T-helper 17 cell (primary cell): ENCODE measurements around the gene CEP295NL. TPM values are rescaled to one million over a fixed set of nuclear protein-coding genes. Genes with fewer than 3 reads are reported as not detected.
"Not testable (repeated sequence)": the region's sequence is repeated elsewhere in the genome, so short reads cannot be mapped to it uniquely, and the experiment has no call there.

Source experiments
- ATAC-seq: fragments of 150-1000 bp; cut with Tn5 transposase; 2 replicates; pipeline ENCODE4 v1.10.0; 2021; ENCODE audit warnings: mild to moderate bottlenecking, moderate library complexity
- DNase-seq, 3 donors: peaks; one replicate each; pipeline versions ENCODE4 v3.0.0 to v3.0.0-alpha.2; 2020 to 2021
- H3K9me3 ChIP-seq: one replicate; pipeline ENCODE4 v1.7.0; 2013; ENCODE audit warnings: low read length, mild to moderate bottlenecking; ENCODE audit not compliant: control insufficient read depth, poor library complexity, severe bottlenecking
- H3K27ac Mint-ChIP-seq: one replicate; pipeline ENCODE4 v1.8.0; 2022; ENCODE audit warnings: mild to moderate bottlenecking, moderate library complexity, mixed read lengths
- H3K27me3 Mint-ChIP-seq: one replicate; pipeline ENCODE4 v1.8.0; 2022; ENCODE audit warnings: mixed read lengths
- H3K36me3 Mint-ChIP-seq: one replicate; pipeline ENCODE4 v1.8.0; 2022; ENCODE audit warnings: low read depth, mixed read lengths
- H3K4me1 Mint-ChIP-seq: one replicate; pipeline ENCODE4 v1.8.0; 2022; ENCODE audit warnings: mild to moderate bottlenecking, mixed read lengths
- H3K4me3 Mint-ChIP-seq: one replicate; pipeline ENCODE4 v1.8.0; 2022; ENCODE audit warnings: mild to moderate bottlenecking, moderate library complexity, mixed read lengths
- total RNA-seq, 4 donors: library from RNA in 2 of 4; stranded (reverse) in 2 of 4; gene quantifications; one replicate each; pipeline ENCODE4 v1.2.3 and lab custom pipeline; 2022 to 2026

Gene CEP295NL
- total RNA-seq, 2 donors from 2014 or later, result 2.0 to 2.9 TPM

GRCh38 chr17:78910497-78911284 lies 7.7 kb upstream of the CEP295NL start:
- Mint-ChIP-seq H3K4me3 (no peak overlapping the region), H3K4me1 (peaks cover 2% of the 10 kb centered on the region), H3K27me3 (peaks cover 6% of the 10 kb centered on the region), H3K36me3 (peaks cover 4% of the 10 kb centered on the region), H3K27ac (no peak overlapping the region)
- ATAC-seq (no peak), DNase-seq (no peak)
- no peaks in the 10 kb centered on the region for H3K9me3 ChIP-seq

GRCh38 chr17:78908426-78908825 lies 5.4 kb upstream of the CEP295NL start:
- no peaks in the 10 kb centered on the region for H3K9me3 ChIP-seq
- H3K36me3 Mint-ChIP-seq, result peaks cover 4% of the 10 kb centered on the region
- peaks cover 7% of the 10 kb centered on the region for H3K4me1 Mint-ChIP-seq
- DNase-seq (no peak), ATAC-seq (no peak)
- H3K27ac Mint-ChIP-seq, result no peak overlapping the region
- no peak overlapping the region for H3K4me3 Mint-ChIP-seq
- peaks cover 9% of the 10 kb centered on the region for H3K27me3 Mint-ChIP-seq

GRCh38 chr17:78905541-78905940 lies 2.5 kb upstream of the CEP295NL start:
- H3K27me3 Mint-ChIP-seq, result peaks cover 19% of the 10 kb centered on the region

GRCh38 chr17:78905116-78905515 lies 2.1 kb upstream of the CEP295NL start:
- H3K36me3 Mint-ChIP-seq, result no peaks in the 10 kb centered on the region
- H3K27ac Mint-ChIP-seq, result no peak overlapping the region
- DNase-seq, result no peak

More at GRCh38 chr17:78905541-78905940, 2.5 kb upstream of the CEP295NL start:
- ATAC-seq (no peak), DNase-seq (no peak)
- Mint-ChIP-seq H3K36me3 (peaks cover 2% of the 10 kb centered on the region), H3K4me1 (peaks cover 8% of the 10 kb centered on the region), H3K27ac (no peak overlapping the region), H3K4me3 (no peak overlapping the region)
- H3K9me3 ChIP-seq, result no peaks in the 10 kb centered on the region

GRCh38 chr17:78904371-78904770 lies 1.4 kb upstream of the CEP295NL start:
- ATAC-seq (no peak), DNase-seq (no peak)
- peaks cover 7% of the 10 kb centered on the region for H3K4me1 Mint-ChIP-seq
- no peaks in the 10 kb centered on the region for H3K36me3 Mint-ChIP-seq
- peaks cover 19% of the 10 kb centered on the region for H3K27me3 Mint-ChIP-seq
- H3K9me3 ChIP-seq, result no peaks in the 10 kb centered on the region
- H3K4me3 Mint-ChIP-seq, result no peak overlapping the region
- H3K27ac Mint-ChIP-seq, result no peak overlapping the region

More at GRCh38 chr17:78905116-78905515, 2.1 kb upstream of the CEP295NL start:
- H3K27me3 Mint-ChIP-seq, result peaks cover 19% of the 10 kb centered on the region
- ATAC-seq, result no peak
- H3K4me3 Mint-ChIP-seq, result no peak overlapping the region
- H3K4me1 Mint-ChIP-seq, result peaks cover 7% of the 10 kb centered on the region
- no peaks in the 10 kb centered on the region for H3K9me3 ChIP-seq

GRCh38 chr17:78902231-78902630 lies 770 bp downstream of the CEP295NL start:
- peaks cover 14% of the 10 kb centered on the region for H3K27me3 Mint-ChIP-seq
- not testable (repeated sequence) for H3K36me3 Mint-ChIP-seq, H3K27ac Mint-ChIP-seq, ATAC-seq, DNase-seq, H3K4me1 Mint-ChIP-seq, H3K4me3 Mint-ChIP-seq, H3K9me3 ChIP-seq

- Mint-ChIP-seq H3K4me1 (peaks cover 7% of the 10 kb centered on the region), H3K27me3 (peaks cover 14% of the 10 kb centered on the region), H3K4me3 (no peak overlapping the region), H3K36me3 (no peaks in the 10 kb centered on the region), H3K27ac (no peak overlapping the region)
- DNase-seq (no peak), ATAC-seq (no peak)
- H3K9me3 ChIP-seq, result no peaks in the 10 kb centered on the region
Observed at GRCh38 chr17:78901806-78902205, 1.2 kb downstream of the CEP295NL start.

- DNase-seq (no peak), ATAC-seq (no peak)
- no peaks in the 10 kb centered on the region for H3K9me3 ChIP-seq
- Mint-ChIP-seq H3K4me1 (peaks cover 7% of the 10 kb centered on the region), H3K27ac (no peak overlapping the region), H3K27me3 (peaks cover 14% of the 10 kb centered on the region), H3K36me3 (no peaks in the 10 kb centered on the region), H3K4me3 (no peak overlapping the region)
Observed at GRCh38 chr17:78900816-78901215, 2.2 kb downstream of the CEP295NL start.

- H3K27me3 Mint-ChIP-seq, result peaks cover 14% of the 10 kb centered on the region
- peaks cover 7% of the 10 kb centered on the region for H3K4me1 Mint-ChIP-seq
- DNase-seq, result no peak
Observed at GRCh38 chr17:78899361-78900260, 3.4 kb downstream of the CEP295NL start.

GRCh38 chr17:78898947-78899346 lies 4.1 kb downstream of the CEP295NL start:
- H3K4me3 Mint-ChIP-seq, result no peak overlapping the region
- H3K27ac Mint-ChIP-seq, result no peak overlapping the region
- H3K4me1 Mint-ChIP-seq, result peaks cover 7% of the 10 kb centered on the region
- ATAC-seq, result no peak
- H3K36me3 Mint-ChIP-seq, result no peaks in the 10 kb centered on the region
- DNase-seq, result no peak
- H3K9me3 ChIP-seq, result no peaks in the 10 kb centered on the region
- peaks cover 14% of the 10 kb centered on the region for H3K27me3 Mint-ChIP-seq

More at GRCh38 chr17:78899361-78900260, 3.4 kb downstream of the CEP295NL start:
- Mint-ChIP-seq H3K4me3 (no peak overlapping the region), H3K27ac (no peak overlapping the region), H3K36me3 (no peaks in the 10 kb centered on the region)
- no peaks in the 10 kb centered on the region for H3K9me3 ChIP-seq
- no peak for ATAC-seq

- Mint-ChIP-seq H3K36me3 (no peaks in the 10 kb centered on the region), H3K27me3 (peaks cover 9% of the 10 kb centered on the region), H3K27ac (no peak overlapping the region), H3K4me3 (no peak overlapping the region), H3K4me1 (peaks cover 2% of the 10 kb centered on the region)
- ATAC-seq (no peak), DNase-seq (no peak)
- no peaks in the 10 kb centered on the region for H3K9me3 ChIP-seq
Observed at GRCh38 chr17:78898075-78898836, 4.7 kb downstream of the CEP295NL start.

- no peaks in the 10 kb centered on the region for H3K36me3 Mint-ChIP-seq
- H3K4me3 Mint-ChIP-seq, result no peak overlapping the region
- H3K27me3 Mint-ChIP-seq, result peaks cover 3% of the 10 kb centered on the region
- H3K4me1 Mint-ChIP-seq, result peaks cover 4% of the 10 kb centered on the region
- no peak overlapping the region for H3K27ac Mint-ChIP-seq
- H3K9me3 ChIP-seq, result no peaks in the 10 kb centered on the region
- DNase-seq (no peak), ATAC-seq (no peak)
Observed at GRCh38 chr17:78897664-78898047, 5.3 kb downstream of the CEP295NL start.
